Measurements from ENCODE around the gene LTBP1.

Gene LTBP1

DNA sequence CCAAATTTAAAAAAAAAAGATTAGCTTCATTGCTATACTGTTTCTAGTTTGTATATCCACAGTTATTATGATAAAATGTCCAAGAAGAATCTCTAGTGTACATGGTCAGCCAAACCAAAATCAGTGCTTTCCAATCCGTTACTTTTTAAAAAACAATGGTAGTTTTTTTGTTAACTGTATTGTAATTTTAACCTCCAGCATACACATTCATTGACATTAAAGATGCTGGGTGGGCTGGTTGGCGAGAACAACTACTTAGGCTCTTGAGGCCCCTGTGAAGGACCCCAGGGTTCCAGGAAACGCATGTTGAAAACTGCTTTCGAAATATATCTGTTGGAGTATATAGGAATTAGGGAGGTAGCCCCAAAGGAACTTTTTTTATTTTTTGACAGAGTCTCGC, 422.4 kb downstream of the LTBP1 start:
- H3K9me3 ChIP-seq (ENCODE audit: control insufficient read depth, insufficient read depth, low read length) = no peaks in the 10 kb centered on the region
- no peaks in the 10 kb centered on the region for H3K27me3 ChIP-seq (ENCODE audit: control insufficient read depth, insufficient read depth, low read length)
- H3K4me1 ChIP-seq (ENCODE audit: control insufficient read depth, insufficient read depth, low read length) = no peaks in the 10 kb centered on the region
- no peaks in the 10 kb centered on the region for H3K36me3 ChIP-seq (ENCODE audit: control insufficient read depth, insufficient read depth, low read length)
- no peak overlapping the region for H3K9ac ChIP-seq (ENCODE audit: low read depth, low read length)
- H3K4me3 ChIP-seq (ENCODE audit: low read depth, low read length) = no peak overlapping the region

- Histone ChIP-seq H3K9me3 (ENCODE audit: control insufficient read depth, insufficient read depth, low read length) (no peaks in the 10 kb centered on the region), H3K4me1 (ENCODE audit: control insufficient read depth, insufficient read depth, low read length) (no peaks in the 10 kb centered on the region), H3K36me3 (ENCODE audit: control insufficient read depth, insufficient read depth, low read length) (no peaks in the 10 kb centered on the region), H3K27me3 (ENCODE audit: control insufficient read depth, insufficient read depth, low read length) (no peaks in the 10 kb centered on the region), H3K9ac (ENCODE audit: low read depth, low read length) (no peak overlapping the region), H3K4me3 (ENCODE audit: low read depth, low read length) (no peak overlapping the region)
Measured at GRCh38 chr2:33370636-33371265, 424.0 kb downstream of the LTBP1 start.

GRCh38 chr2:33371304-33372090, 424.7 kb downstream of the LTBP1 start:
- no peak overlapping the region for H3K4me3 ChIP-seq (ENCODE audit: low read depth, low read length)

GRCh38 chr2:33372940-33373553, 426.3 kb downstream of the LTBP1 start:
- H3K4me1 ChIP-seq (ENCODE audit: control insufficient read depth, insufficient read depth, low read length) = no peaks in the 10 kb centered on the region
- H3K27me3 ChIP-seq (ENCODE audit: control insufficient read depth, insufficient read depth, low read length) = no peaks in the 10 kb centered on the region
- no peak overlapping the region for H3K4me3 ChIP-seq (ENCODE audit: low read depth, low read length)
- no peak overlapping the region for H3K9ac ChIP-seq (ENCODE audit: low read depth, low read length)
- H3K9me3 ChIP-seq (ENCODE audit: control insufficient read depth, insufficient read depth, low read length) = no peaks in the 10 kb centered on the region
- H3K36me3 ChIP-seq (ENCODE audit: control insufficient read depth, insufficient read depth, low read length) = no peaks in the 10 kb centered on the region

More at GRCh38 chr2:33371304-33372090, 424.7 kb downstream of the LTBP1 start:
- H3K36me3 ChIP-seq (ENCODE audit: control insufficient read depth, insufficient read depth, low read length) = no peaks in the 10 kb centered on the region
- no peak overlapping the region for H3K9ac ChIP-seq (ENCODE audit: low read depth, low read length)
- H3K4me1 ChIP-seq (ENCODE audit: control insufficient read depth, insufficient read depth, low read length) = no peaks in the 10 kb centered on the region
- no peaks in the 10 kb centered on the region for H3K27me3 ChIP-seq (ENCODE audit: control insufficient read depth, insufficient read depth, low read length)
- H3K9me3 ChIP-seq (ENCODE audit: control insufficient read depth, insufficient read depth, low read length) = no peaks in the 10 kb centered on the region

- H3K4me1 ChIP-seq (ENCODE audit: control insufficient read depth, insufficient read depth, low read length) = no peaks in the 10 kb centered on the region
- H3K27me3 ChIP-seq (ENCODE audit: control insufficient read depth, insufficient read depth, low read length) = no peaks in the 10 kb centered on the region
- no peak overlapping the region for H3K4me3 ChIP-seq (ENCODE audit: low read depth, low read length)
- H3K9ac ChIP-seq (ENCODE audit: low read depth, low read length) = no peak overlapping the region
- H3K36me3 ChIP-seq (ENCODE audit: control insufficient read depth, insufficient read depth, low read length) = no peaks in the 10 kb centered on the region
- no peaks in the 10 kb centered on the region for H3K9me3 ChIP-seq (ENCODE audit: control insufficient read depth, insufficient read depth, low read length)
Measured at GRCh38 chr2:33373986-33374385, 427.2 kb downstream of the LTBP1 start.

DNA sequence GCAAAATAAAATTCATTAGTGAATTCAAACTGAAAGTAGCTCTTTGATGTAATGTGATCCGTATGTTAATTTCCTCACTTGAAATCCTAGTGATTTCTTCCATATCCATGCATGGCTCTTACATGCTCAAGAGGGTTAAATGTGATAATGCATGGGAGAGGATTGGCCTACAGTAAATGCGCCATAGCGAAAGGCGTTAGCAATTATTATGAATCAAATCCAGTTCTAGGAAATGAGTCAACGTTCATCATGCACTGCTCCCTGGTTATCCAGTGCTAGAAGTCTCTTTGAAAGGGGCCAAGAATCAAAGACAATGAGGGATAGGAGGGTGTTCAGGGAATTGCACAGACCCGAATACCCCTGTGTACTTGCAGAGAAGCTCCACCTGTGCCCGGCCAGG, 428.3 kb downstream of the LTBP1 start:
- no peaks in the 10 kb centered on the region for H3K27me3 ChIP-seq (ENCODE audit: control insufficient read depth, insufficient read depth, low read length)
- H3K36me3 ChIP-seq (ENCODE audit: control insufficient read depth, insufficient read depth, low read length) = no peaks in the 10 kb centered on the region
- H3K4me1 ChIP-seq (ENCODE audit: control insufficient read depth, insufficient read depth, low read length) = no peaks in the 10 kb centered on the region
- no peak overlapping the region for H3K4me3 ChIP-seq (ENCODE audit: low read depth, low read length)
- H3K9me3 ChIP-seq (ENCODE audit: control insufficient read depth, insufficient read depth, low read length) = no peaks in the 10 kb centered on the region
- no peak overlapping the region for H3K9ac ChIP-seq (ENCODE audit: low read depth, low read length)

- no peaks in the 10 kb centered on the region for H3K36me3 ChIP-seq (ENCODE audit: control insufficient read depth, insufficient read depth, low read length)
- no peaks in the 10 kb centered on the region for H3K9me3 ChIP-seq (ENCODE audit: control insufficient read depth, insufficient read depth, low read length)
- no peaks in the 10 kb centered on the region for H3K27me3 ChIP-seq (ENCODE audit: control insufficient read depth, insufficient read depth, low read length)
- no peak overlapping the region for H3K9ac ChIP-seq (ENCODE audit: low read depth, low read length)
- H3K4me3 ChIP-seq (ENCODE audit: low read depth, low read length) = no peak overlapping the region
- no peaks in the 10 kb centered on the region for H3K4me1 ChIP-seq (ENCODE audit: control insufficient read depth, insufficient read depth, low read length)
Measured at GRCh38 chr2:33377048-33377447, 430.3 kb downstream of the LTBP1 start.

- H3K9me3 ChIP-seq (ENCODE audit: control insufficient read depth, insufficient read depth, low read length) = no peaks in the 10 kb centered on the region
- no peak overlapping the region for H3K9ac ChIP-seq (ENCODE audit: low read depth, low read length)
- no peaks in the 10 kb centered on the region for H3K27me3 ChIP-seq (ENCODE audit: control insufficient read depth, insufficient read depth, low read length)
- H3K4me1 ChIP-seq (ENCODE audit: control insufficient read depth, insufficient read depth, low read length) = no peaks in the 10 kb centered on the region
- H3K4me3 ChIP-seq (ENCODE audit: low read depth, low read length) = no peak overlapping the region
- H3K36me3 ChIP-seq (ENCODE audit: control insufficient read depth, insufficient read depth, low read length) = no peaks in the 10 kb centered on the region
Measured at GRCh38 chr2:33378556-33379210, 431.9 kb downstream of the LTBP1 start.

- Histone ChIP-seq H3K27me3 (ENCODE audit: control insufficient read depth, insufficient read depth, low read length) (no peaks in the 10 kb centered on the region), H3K9ac (ENCODE audit: low read depth, low read length) (no peak overlapping the region), H3K9me3 (ENCODE audit: control insufficient read depth, insufficient read depth, low read length) (no peaks in the 10 kb centered on the region), H3K36me3 (ENCODE audit: control insufficient read depth, insufficient read depth, low read length) (no peaks in the 10 kb centered on the region), H3K4me1 (ENCODE audit: control insufficient read depth, insufficient read depth, low read length) (no peaks in the 10 kb centered on the region), H3K4me3 (ENCODE audit: low read depth, low read length) (no peak overlapping the region)
Measured at GRCh38 chr2:33380001-33380609, 433.4 kb downstream of the LTBP1 start.

- H3K9ac ChIP-seq (ENCODE audit: low read depth, low read length) = no peak overlapping the region
- H3K4me1 ChIP-seq (ENCODE audit: control insufficient read depth, insufficient read depth, low read length) = no peaks in the 10 kb centered on the region
- H3K36me3 ChIP-seq (ENCODE audit: control insufficient read depth, insufficient read depth, low read length) = no peaks in the 10 kb centered on the region
- H3K4me3 ChIP-seq (ENCODE audit: low read depth, low read length) = no peak overlapping the region
- no peaks in the 10 kb centered on the region for H3K9me3 ChIP-seq (ENCODE audit: control insufficient read depth, insufficient read depth, low read length)
- H3K27me3 ChIP-seq (ENCODE audit: control insufficient read depth, insufficient read depth, low read length) = no peaks in the 10 kb centered on the region
Measured at GRCh38 chr2:33380719-33381118, 434.0 kb downstream of the LTBP1 start.

GRCh38 chr2:33381301-33381858, 434.6 kb downstream of the LTBP1 start:
- H3K4me3 ChIP-seq (ENCODE audit: low read depth, low read length) = no peak overlapping the region
- H3K36me3 ChIP-seq (ENCODE audit: control insufficient read depth, insufficient read depth, low read length) = no peaks in the 10 kb centered on the region
- no peaks in the 10 kb centered on the region for H3K9me3 ChIP-seq (ENCODE audit: control insufficient read depth, insufficient read depth, low read length)
- H3K9ac ChIP-seq (ENCODE audit: low read depth, low read length) = no peak overlapping the region
- no peaks in the 10 kb centered on the region for H3K4me1 ChIP-seq (ENCODE audit: control insufficient read depth, insufficient read depth, low read length)
- H3K27me3 ChIP-seq (ENCODE audit: control insufficient read depth, insufficient read depth, low read length) = no peaks in the 10 kb centered on the region

Data from iPS-15b (cell line).